ENCODE measurements around the gene EXO1.
A peak's percentile ranks its signal among the peaks of the same experiment; 100 is the strongest.

Gene EXO1

GRCh38 chr1:241847796-241848685 is at the start of gene EXO1:
TSS of gene EXO1 (plus strand) at chr1:241848204. CDS start at chr1:241850426, 2,222 bp downstream.
- TF ChIP-seq, protein P1, sequence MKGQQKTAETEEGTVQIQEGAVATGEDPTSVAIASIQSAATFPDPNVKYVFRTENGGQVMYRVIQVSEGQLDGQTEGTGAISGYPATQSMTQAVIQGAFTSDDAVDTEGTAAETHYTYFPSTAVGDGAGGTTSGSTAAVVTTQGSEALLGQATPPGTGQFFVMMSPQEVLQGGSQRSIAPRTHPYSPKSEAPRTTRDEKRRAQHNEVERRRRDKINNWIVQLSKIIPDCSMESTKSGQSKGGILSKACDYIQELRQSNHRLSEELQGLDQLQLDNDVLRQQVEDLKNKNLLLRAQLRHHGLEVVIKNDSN (IDR thresholded peaks at IDR 0.05): no peak; the same call in 1 of the 2 replicates
- TF ChIP-seq FOXM1 (IDR thresholded peaks at IDR 0.05; ENCODE audit: borderline replicate concordance, low read depth) (no peak), REST (IDR thresholded peaks at IDR 0.05; ENCODE audit: low read depth) (no peak), EGR1 (IDR thresholded peaks at IDR 0.05) (no peak), TAF1 (IDR thresholded peaks at IDR 0.05; ENCODE audit: low read depth) (peak; percentile 46; the same call in 1 of the 2 replicates), CEBPB (IDR thresholded peaks at IDR 0.05) (0 out of 2 replicates have a peak, but pooled peaks have one; percentile 39), RAD21 (IDR thresholded peaks at IDR 0.05; ENCODE audit: low read depth) (peak; percentile 38), EP300 (IDR thresholded peaks at IDR 0.05; ENCODE audit: borderline replicate concordance) (no peak), ZBTB7A (IDR thresholded peaks at IDR 0.05; ENCODE audit: low read depth) (peak; percentile 69), TCF12 (IDR thresholded peaks at IDR 0.05; ENCODE audit: low read depth) (peak; percentile 62), CREB1 (IDR thresholded peaks at IDR 0.05; ENCODE audit: low read depth) (no peak), MAX (IDR thresholded peaks at IDR 0.05) (peak; percentile 88), YY1 (IDR thresholded peaks at IDR 0.05; ENCODE audit: low read depth) (0 out of 2 replicates have a peak, but pooled peaks have one; percentile 61), NFIC (IDR thresholded peaks at IDR 0.05) (peak; percentile 17; the same call in 1 of the 2 replicates), TEAD4 (IDR thresholded peaks at IDR 0.05) (no peak)

GRCh38 chr1:241799416-241799815 is 48.6 kb upstream of the EXO1 start:
- TF ChIP-seq RAD21 (IDR thresholded peaks at IDR 0.05; ENCODE audit: low read depth): no peak
- TF ChIP-seq ZBTB7A (IDR thresholded peaks at IDR 0.05; ENCODE audit: low read depth): no peak
- no peak for TF ChIP-seq FOXM1 (IDR thresholded peaks at IDR 0.05; ENCODE audit: borderline replicate concordance, low read depth)
- TF ChIP-seq YY1 (IDR thresholded peaks at IDR 0.05; ENCODE audit: low read depth): no peak
- no peak for TF ChIP-seq EGR1 (IDR thresholded peaks at IDR 0.05)
- TF ChIP-seq CREB1 (IDR thresholded peaks at IDR 0.05; ENCODE audit: low read depth): no peak
- TF ChIP-seq MAX (IDR thresholded peaks at IDR 0.05): no peak
- TF ChIP-seq, protein P1 (IDR thresholded peaks at IDR 0.05): no peak
- no peak for TF ChIP-seq REST (IDR thresholded peaks at IDR 0.05; ENCODE audit: low read depth)

DNA sequence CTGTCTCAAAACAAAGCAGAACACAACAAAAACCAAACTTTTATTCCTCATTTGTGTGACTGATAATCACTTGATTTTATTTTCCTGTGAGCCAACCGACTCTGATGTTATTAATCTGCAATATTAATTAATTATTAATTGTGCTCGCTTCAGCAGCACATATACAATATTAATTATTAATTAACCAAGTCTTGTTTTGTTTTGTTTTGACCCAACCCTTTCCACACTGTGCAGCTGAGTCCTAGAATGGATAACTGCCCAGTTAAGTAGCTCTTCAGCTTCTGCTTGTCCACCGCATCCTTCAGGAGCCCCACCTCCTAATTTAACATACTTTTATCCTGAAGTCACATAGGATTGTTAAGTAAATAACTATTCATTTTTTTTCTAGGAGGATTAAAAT is 47.4 kb upstream of the EXO1 start:
- TF ChIP-seq CEBPB (IDR thresholded peaks at IDR 0.05) (no peak), RAD21 (IDR thresholded peaks at IDR 0.05; ENCODE audit: low read depth) (no peak), EP300 (IDR thresholded peaks at IDR 0.05; ENCODE audit: borderline replicate concordance) (no peak), YY1 (IDR thresholded peaks at IDR 0.05; ENCODE audit: low read depth) (no peak), REST (IDR thresholded peaks at IDR 0.05; ENCODE audit: low read depth) (no peak), TCF12 (IDR thresholded peaks at IDR 0.05; ENCODE audit: low read depth) (no peak), ZBTB7A (IDR thresholded peaks at IDR 0.05; ENCODE audit: low read depth) (no peak), MAX (IDR thresholded peaks at IDR 0.05) (no peak), NFIC (IDR thresholded peaks at IDR 0.05) (no peak), FOXM1 (IDR thresholded peaks at IDR 0.05; ENCODE audit: borderline replicate concordance, low read depth) (no peak), CREB1 (IDR thresholded peaks at IDR 0.05; ENCODE audit: low read depth) (no peak), TAF1 (IDR thresholded peaks at IDR 0.05; ENCODE audit: low read depth) (no peak), EGR1 (IDR thresholded peaks at IDR 0.05) (no peak)
- TF ChIP-seq, protein P1 (IDR thresholded peaks at IDR 0.05): no peak

Data from Ishikawa (cell line).